NCI-H510A (cell line): ENCODE measurements around the gene CNIH4.
"Not testable (repeated sequence)": the region's sequence is repeated elsewhere in the genome, so short reads cannot be mapped to it uniquely, and the experiment has no call there.

Experiments
- DNase-seq: peaks from one replicate; lab custom pipeline; 2025; lab: John Stamatoyannopoulos, UW

Gene CNIH4

DNA sequence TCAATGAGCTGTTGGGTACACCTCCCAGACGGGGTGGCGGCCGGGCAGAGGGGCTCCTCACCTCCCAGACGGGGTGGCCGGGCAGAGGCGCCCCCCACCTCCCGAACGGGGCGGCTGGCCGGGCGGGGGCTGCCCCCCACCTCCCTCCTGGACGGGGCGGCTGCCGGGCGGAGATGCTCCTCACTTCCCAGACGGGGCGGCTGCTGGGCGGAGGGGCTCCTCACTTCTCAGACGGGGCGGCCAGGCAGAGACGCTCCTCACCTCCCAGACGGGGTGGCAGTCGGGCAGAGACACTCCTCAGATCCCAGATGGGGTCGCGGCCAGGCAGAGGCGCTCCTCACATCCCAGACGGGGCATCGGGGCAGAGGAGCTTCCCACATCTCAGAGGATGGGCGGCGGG is 7.0 kb upstream of the CNIH4 start:
- DNase-seq = not testable (repeated sequence)

DNA sequence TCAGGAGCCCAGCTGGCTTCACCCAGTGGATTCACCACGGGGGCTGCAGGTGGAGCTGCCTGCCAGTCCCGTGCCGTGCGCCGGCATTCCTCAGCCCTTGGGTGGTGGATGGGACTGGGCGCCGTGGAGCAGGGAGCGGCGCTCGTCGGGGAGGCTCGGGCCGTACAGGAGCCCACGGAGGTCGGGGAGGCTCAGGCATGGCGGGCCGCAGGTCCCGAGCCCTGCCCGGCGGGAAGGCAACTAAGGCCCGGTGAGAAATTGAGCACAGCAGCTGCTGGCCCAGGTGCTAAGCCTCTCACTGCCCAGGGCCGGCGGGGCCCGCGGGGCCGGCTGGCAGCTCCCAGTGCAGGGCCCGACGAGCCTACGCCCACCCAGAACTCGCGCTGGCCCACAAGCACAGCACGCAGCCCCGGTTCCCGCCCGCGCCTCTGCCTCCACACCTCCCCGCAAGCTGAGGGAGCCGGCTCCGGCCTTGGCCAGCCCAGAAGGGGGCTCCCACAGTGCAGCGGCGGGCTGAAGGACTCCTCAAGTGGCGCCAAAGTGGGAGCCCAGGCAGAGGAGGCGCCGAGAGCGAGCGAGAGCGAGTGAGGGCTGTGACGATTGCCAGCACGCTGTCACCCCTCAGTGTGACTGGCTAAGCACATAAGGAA is 4.1 kb upstream of the CNIH4 start:
- not testable (repeated sequence) for DNase-seq

DNA sequence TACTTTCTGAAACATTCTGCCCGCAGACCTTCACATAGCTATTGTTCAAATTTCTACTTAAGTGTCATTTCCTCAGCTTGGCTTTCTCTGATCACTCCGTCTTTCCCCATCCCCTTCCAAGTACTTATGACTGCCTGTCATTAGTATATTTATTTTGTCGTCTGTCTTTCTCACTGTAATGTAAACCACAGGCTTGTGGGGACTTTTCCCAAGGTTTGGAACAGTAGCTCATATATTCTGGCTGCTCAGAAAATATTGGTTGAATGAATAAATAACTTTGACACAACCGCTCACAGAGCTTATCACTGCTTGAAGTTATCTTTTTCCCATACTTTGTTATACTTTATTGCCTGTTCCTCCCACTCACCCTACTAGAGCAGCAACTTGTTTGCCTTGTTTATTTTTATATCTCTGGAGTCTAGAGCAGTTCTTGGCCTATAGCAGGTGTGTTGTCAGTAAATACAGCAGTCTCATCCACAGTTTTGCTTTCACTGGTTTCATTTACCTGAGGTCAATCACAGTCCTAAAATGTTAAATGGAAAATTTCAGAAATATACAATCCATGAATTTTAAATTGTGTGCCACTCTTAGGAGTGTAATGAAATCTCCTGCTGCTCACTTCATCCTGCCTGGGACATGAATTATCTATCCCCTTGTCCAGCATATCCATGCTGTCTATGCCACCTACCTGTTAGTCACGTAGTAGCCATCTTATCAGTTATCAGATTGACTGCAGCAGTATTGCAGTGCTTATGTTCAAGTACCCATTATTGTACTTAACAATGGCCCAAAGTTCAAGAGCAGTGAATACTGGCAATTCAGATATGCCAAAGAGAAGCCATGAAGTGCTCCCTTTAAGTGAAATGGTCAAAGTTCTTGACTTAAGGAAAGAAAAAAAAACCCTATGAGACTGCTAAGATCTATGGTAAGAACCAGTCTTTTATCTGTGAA is 2.4 kb upstream of the CNIH4 start:
- no peak for DNase-seq

DNA sequence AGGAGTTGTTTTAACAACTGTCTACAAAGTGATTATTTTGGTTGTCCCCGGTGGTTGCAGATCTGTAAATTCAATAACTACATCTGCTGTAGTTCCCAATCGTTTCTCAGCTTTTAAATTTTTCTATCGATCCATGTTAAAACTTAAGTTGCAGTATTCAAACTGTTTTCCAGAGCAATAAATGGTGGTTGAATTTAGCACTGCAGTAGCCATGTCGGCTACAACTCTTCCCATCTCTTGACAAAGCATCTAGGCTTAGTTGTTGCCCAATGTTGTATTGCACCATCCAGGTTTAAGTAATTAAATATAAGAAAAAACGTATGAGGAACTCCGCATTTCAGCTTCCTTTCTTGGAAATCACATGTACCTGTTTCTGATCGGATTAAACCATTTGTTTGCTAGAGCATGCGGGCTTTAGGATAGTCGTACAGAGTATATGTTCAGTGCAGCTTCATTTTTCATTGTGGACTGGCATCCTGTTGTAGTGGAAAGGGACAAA is 996 bp downstream of the CNIH4 start:
- no peak for DNase-seq

DNA sequence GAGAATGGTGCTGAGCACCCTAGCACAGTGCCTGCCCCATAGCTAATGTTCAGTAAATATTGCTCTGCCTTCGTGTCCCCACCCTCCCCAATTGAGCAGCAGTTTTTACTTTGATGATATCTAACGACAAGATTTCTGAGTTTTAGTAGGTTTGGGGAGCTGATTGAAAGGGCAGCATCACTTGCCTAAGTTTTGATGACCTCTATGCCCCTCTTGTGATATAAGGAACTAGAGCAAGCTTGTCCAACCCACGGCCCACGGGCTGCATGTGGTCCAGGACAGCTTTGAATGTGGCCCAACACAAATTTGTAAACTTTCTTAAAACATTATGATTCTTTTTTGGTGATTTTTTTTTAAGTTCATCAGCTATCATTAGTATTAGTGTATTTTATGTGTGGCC is 1.6 kb downstream of the CNIH4 start:
- no peak for DNase-seq

DNA sequence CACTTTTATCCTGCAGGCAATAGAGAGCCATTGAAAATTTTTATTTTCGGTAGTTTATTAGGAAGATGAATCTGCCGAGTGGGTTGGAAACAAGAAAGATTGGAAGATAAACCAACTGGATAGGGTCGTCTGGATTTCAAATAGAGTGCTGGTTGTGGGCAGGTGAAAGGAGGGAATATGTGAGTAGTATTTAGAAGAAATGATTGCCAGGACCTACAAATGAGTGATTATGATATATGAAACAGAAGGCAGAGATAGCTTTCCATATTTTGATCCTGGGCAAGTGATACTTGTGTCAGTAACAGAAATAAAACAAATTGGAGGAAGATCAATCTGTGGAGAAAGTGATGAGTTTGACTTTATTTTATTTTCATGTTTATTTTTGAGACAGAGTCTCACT is 2.5 kb downstream of the CNIH4 start:
- no peak for DNase-seq

DNA sequence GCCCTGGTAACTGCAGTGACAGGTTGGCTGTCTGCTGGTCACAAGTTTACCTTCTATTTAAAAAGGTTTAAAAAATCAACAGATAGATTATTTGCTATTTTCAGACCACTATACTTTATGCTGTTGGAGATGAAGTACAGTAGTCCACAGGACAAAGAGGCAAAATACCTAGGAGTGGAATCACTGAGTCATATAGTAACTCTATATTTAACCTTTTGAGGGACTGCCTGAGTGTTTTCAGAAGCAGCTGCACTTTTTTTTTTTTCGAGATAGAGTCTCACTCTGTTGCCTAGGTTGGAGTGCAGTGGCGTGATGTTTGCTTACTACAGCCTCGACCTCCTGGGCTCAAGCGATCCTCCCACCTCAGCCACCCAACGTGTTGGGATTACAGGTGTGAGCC is 11.7 kb downstream of the CNIH4 start:
- DNase-seq = no peak

DNA sequence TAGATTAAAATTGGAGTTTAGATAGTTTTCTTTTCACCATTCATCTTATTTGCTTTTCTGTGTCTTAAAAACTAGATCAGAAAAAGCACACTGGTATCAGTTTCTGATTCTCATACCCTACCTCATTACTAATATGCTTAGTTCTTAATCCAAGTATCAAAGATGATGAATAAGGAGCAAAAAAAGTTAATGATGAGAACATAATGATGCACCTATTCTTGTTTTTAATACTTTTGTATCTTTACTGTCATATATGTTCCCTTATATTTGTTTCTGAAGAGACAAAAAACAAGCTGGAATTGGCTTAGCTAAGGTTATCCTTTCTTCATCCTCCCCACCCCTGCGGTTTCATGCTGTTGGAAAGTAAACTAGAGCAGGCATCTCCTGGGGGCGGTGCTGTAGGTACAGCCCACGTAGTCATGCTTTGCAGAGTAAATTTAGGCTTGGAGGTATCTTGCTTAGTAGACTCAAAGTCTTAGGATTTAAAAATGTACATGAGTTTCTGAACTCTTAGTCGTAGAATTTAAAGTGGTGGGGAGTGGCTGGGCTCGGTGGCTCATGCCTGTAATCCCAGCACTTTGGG is 16.4 kb downstream of the CNIH4 start:
- DNase-seq = no peak

DNA sequence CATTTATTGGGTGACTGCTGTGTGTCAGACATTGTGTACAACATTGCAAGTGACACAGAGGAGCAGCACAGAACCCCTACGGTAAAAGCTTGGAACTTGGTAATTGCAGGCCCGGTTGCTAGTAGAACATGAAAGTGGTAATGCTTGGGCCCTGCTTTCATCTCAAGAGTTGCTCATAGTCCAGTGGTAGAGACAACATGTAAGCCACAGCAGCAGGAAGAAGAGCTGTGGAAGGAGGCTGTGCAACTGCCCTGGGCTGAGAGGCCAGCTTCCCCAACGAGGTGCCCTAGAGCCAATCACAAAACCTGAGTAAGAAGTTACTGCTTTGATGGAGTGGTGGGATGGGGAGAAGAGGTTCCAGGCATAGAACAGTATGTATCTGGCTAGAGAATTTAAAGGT is 18.4 kb downstream of the CNIH4 start:
- DNase-seq = no peak

DNA sequence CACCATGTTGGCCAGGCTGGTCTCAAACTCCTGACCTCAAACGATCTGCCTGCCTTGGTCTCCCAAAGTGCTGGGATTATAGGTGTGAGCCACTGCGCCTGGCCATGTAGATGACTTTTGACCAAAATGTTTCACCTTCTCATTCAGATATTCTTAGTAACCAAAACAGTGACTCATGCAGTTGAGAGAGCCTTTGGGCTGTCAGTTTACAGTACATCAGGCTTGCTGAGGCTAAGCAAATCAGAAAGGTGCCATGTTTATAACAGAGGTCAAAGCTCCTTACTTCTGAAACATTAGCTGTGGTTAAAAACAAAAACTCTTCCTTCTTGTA is 21.0 kb downstream of the CNIH4 start:
- no peak for DNase-seq

DNA sequence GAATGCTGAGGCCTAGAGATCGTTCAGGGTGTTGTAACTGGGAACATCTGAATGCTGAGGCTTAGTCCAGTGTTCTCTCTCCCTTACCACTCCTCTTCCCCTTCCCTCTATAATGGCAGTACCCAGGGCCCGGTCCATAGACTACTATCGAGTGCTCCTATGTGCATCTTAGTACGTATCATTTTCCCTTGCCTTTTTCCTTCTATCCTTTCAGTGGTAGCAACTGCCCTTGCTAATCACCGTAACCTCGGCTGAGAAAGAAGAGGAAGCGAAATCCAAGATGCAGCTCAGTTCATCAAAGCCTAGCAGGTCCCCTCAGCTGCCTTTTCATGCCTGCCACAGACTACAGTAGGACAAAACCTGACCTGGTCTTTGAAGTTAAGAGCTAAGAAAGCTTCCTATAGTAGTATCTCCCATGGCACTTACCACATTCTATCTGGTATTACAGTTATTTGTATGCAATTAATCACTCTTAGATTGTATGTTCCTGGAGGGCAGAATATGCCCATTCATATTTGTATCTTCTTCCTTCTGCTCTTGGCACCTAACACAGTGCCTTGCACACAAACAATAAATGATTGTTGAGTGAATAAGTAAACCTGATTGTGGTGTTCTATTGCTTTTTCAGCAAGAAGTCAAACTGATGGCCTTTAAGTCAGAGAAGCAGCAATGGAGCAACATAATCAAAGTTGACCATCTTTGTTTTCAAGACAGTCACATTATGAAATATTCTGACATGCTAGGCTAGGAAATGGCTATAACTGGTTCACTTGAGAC is 22.4 kb downstream of the CNIH4 start:
- DNase-seq = no peak

DNA sequence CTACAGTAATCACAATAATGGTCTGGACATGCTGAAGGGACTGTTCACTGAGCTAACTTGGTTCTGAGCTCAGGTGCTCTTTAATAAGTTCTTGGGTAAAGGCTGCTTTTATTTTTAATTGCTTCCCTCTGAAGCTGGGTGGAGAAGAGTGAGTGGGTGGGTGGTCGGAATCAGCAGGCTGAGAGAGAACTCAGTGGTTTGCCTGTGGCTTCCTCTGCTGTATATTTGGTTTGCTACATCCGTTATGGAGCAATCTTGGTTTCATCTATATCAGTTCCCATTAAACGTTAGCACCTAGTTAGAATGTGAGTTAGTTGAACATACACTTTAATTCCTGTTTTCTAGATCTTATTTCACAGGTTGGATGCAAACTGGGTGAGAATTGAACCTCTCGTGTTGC is 23.3 kb downstream of the CNIH4 start:
- no peak for DNase-seq

DNA sequence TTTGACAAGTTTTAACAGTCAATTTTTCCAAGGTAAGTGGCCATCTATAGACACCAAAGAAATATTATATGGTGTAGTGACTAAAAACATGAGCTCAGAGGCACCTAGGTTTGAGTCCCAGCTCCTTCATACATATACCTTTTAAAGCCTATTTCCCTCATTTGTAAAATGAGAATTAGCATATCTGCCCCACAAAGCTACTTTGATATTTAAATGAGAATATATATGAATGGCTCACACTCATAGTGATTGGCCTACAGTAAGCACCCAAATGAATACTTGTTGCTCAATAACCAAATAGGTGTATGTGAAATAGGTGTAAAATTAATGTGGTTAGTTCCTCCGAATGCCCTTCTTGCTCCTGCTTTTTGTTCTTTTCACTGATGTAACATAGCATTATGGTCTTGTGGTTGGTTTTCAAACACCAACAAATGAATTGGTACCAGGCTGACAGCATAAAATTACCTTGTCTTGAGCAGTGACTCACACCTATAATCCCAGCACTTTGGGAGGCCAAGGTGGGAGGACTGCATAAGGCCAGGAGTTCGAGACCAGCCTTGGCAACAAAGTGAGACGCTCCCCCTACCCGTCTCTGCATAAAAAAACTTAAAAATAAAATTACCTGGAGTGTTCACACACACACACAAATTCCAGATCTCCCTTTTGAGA is 25.3 kb downstream of the CNIH4 start:
- DNase-seq = no peak

DNA sequence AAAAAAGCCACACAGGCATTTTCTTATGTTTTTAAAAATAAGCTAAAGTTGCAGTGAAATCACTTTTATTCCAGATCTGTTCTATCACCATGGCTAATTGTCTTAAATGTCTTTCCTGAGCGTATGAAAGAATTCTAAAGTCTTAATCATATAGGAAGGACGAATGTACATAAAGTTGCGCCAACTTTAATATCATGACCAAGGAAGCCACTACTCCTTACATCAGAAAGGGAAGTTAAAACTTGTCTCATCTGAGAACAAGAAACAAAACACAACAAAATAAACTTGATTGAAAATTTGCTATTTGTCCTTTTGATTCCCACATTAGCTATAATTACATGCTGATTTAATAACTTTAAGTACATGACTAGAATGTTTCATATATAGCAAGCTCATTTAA is 26.5 kb downstream of the CNIH4 start:
- DNase-seq = no peak

DNA sequence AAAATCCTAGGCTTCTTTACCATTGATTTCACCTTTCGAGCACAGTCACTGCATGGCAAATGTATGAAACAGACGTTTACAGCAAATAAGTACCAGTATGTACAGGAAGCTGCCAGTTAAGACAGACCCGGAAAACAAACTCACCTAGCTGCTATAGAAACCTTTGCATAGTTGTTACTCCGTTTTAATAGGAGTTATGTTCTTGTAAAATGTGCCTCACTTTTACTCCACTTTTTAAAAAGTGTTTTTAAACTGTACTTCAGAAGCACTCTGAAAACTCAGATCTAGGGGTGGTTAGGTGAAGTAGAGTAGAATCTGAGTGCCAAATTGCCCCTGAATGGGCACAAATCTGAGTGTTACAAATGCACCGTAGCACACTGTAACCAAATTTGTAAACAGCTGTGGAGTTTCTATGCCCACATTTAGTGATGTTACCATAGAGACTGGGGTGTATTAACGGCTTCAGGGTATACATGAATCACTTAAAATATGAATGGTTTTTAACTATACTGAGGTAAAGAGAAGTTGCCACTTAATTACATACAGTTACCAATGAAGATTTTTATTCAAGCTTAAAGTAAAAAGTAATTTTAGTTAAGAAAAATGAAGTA is 30.7 kb downstream of the CNIH4 start:
- no peak for DNase-seq

DNA sequence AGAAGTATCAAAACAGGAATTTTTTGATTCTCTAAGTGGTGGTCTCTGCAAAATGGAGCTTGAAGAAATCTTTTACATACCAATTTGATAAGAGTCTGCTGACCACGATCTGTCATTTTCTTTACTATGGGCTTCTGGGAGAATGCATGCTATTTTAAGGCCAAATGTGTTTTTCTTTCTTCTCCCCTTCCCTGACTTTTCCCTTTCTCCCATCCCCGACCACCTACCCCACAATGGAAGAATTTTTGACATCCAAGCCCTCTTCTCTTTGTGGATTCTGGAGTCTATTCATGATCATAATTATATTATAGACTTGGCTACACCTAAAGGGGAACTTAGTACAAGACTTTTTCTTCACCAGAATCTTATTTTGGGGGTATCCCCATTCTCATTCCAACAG is 31.3 kb downstream of the CNIH4 start:
- no peak for DNase-seq

DNA sequence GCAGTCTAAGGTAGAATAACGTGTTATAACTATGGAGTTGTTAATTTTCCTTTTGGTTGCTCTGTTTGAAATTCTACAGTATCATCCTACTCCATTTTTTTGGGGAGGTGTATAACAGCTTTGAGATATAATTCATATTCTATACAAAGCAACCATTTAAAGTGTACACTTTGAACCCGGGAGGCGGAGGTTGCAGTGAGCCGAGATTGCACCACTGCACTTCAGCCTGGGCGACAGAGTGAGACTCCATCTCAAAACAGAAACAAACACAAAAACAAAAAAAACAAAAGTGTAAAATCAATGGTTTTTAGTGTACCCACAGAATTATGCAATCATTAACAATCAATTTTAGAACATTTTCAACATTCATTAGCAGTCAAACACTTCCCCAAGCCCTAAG is 33.8 kb downstream of the CNIH4 start:
- DNase-seq = no peak

DNA sequence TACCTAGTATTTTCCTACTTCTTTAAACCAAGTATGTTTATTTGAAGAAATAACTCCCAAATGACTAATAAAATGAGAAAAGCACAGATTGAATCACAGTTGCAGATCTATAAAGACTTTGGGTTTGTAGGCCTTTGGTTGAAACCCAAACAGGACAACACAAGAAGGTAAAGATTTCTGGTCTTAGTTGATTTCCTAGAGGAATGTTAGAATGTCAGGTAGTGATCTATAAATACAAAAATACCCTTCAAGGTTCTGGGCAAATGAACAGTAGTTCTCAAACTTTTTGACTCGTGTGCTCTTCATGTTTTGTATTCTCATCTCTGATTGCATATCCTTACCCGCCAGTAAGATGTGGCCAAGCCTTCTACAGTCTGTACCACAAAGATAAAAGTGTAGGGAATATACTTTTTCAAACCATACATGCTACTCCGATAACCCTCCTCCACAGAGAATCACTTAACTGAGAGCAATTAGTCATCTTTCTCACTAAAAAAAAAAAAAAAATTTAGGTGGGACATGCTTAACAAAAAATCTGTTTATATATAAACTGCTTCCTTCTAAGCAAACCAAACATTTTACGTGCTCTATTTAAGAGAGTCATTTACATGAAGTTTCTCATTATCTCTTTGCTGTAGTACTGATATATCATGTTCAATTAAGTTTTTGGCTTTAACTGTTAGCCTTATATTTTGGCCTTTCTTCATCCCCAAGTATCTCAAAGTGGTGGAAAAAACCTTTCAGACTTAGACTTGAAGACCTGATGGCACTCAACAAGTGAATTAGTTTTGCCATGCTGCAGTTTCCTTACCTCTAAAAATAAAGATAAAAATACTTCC is 36.0 kb downstream of the CNIH4 start:
- no peak for DNase-seq

DNA sequence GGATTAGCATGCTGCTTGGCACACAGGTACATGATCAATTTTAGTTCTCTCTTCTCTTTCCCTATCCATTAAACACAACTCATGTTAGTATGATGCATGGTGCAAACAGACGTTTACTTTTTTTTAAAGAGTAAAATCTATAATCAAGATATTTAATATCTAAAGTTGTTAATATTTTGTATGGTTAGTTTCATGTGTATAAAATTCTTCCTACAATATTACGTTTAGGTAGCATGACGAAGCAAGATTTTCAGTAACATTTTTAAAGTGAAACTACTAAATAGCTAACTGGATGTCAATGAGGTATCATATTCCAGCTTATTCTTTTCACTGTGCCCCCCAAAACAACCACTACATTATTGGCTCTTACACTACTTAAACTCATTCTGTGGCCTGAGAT is 36.6 kb downstream of the CNIH4 start:
- DNase-seq = no peak

DNA sequence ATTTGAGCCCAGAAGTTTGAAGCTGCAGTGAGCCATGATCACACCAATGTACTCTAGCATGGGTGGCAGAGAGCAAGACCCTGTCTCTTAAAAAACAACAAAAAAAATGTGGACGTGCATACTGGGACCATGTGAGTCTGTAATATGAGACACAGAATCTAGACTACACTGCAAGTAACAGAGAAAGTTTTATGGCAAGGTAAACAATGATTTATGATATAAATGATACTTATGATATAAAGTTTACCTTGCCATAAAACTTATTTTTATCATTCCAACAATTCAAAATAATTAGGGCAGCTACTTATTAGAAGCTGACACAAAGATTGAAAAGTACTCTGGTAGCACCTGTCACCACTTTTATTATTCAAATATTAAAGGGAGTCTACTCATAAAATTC is 43.2 kb downstream of the CNIH4 start:
- no peak for DNase-seq
